Retinal pigment epithelial cell (primary cell): Measurements from ENCODE around the gene GLYR1.
"Not testable (repeated sequence)": the region's sequence is repeated elsewhere in the genome, so short reads cannot be mapped to it uniquely, and the experiment has no call there.

Experiments used
- DNase-seq: peaks from one replicate; pipeline ENCODE4 v3.0.0-alpha.2; 2010; ENCODE audit warnings: low read depth
- H3K4me3 ChIP-seq: 2 replicates; pipeline ENCODE4 v1.5.1; 2011; ENCODE audit warnings: mild to moderate bottlenecking, low read length, control low read depth, moderate library complexity
- TF ChIP-seq, protein P1 (sequence below): conservative IDR thresholded peaks from 2 replicates; pipeline ENCODE4 v1.5.1; 2011; ENCODE audit warnings: low read depth, low read length, control low read depth, inconsistent platforms

The GLYR1 gene

GRCh38 chr16:4788489-4788889 is 58.6 kb downstream of the GLYR1 start:
- no peak overlapping the region for H3K4me3 ChIP-seq
- TF ChIP-seq, protein P1, sequence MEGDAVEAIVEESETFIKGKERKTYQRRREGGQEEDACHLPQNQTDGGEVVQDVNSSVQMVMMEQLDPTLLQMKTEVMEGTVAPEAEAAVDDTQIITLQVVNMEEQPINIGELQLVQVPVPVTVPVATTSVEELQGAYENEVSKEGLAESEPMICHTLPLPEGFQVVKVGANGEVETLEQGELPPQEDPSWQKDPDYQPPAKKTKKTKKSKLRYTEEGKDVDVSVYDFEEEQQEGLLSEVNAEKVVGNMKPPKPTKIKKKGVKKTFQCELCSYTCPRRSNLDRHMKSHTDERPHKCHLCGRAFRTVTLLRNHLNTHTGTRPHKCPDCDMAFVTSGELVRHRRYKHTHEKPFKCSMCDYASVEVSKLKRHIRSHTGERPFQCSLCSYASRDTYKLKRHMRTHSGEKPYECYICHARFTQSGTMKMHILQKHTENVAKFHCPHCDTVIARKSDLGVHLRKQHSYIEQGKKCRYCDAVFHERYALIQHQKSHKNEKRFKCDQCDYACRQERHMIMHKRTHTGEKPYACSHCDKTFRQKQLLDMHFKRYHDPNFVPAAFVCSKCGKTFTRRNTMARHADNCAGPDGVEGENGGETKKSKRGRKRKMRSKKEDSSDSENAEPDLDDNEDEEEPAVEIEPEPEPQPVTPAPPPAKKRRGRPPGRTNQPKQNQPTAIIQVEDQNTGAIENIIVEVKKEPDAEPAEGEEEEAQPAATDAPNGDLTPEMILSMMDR = no peak
- no peak for DNase-seq

DNA sequence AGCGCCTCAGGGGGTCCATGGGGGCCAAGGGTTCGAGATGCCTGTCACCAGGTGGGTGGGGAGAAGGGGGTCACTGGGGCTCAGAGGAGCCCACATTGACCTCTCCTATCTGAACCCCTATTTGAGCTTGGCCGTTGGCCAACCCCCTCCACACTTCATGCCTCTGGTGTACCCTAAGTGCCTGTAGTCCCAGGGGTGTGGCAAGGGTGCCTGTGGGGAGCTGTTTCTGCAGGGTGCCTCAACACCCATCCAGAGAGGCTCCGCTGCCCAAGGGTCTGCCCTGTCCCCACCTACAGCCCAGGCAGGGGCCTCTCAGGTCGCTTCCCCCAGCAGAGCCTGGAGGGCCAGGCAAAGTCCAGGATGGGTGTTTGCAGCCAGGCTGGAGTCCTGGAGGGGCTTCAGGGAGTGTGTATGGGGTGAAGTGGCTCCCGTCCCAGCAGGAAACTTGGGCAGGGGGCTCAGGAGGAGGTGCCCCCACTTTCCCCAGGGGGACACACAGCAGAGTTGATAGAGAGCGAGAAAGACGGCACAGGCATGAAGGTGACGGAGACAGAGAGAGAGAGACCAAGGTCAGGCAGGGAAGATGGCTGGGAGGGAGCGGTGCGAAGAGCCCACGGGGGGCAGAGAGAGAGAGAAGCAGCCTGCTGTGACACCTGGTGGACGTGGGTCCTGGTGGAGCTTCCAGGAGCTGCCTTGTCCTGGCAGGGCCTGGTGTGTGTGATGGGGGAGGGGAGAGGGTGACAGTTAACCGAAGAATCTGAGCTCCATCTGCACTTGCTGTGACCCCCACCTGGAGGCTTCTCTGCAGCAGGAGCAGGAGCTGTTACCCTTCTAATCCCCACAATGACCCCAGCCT is 59.2 kb downstream of the GLYR1 start, which contains the start of gene SEPTIN12:
Gene SEPTIN12 (minus strand): TSS at position 719 of the 856 bp plus-strand sequence. CDS start 700 bp downstream, at position 19.
- DNase-seq = no peak
- TF ChIP-seq, protein P1 = no peak
- H3K4me3 ChIP-seq = no peak within 1 kb of the TSS

DNA sequence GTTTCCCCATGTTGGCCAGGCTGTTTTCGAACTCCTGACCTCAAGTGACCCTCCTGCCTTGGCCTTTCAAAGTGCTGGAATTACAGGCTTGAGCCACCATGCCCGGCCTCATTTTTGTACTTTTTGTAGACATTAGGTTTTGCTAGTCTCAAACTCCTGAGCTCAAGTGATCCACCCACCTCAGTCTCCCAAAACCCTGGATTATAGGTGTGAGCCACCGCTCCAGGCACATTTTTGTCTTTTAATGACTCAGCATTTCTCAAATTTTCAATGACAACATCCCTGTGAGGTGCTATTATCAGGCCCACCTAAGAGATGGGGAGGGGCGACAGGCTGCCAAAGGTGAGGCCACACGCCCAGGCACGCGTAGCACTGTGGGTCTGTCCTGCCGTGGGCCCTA is 60.0 kb downstream of the GLYR1 start:
- DNase-seq = no peak
- no peak overlapping the region for H3K4me3 ChIP-seq
- TF ChIP-seq, protein P1 = no peak

GRCh38 chr16:4785758-4786433 is 61.2 kb downstream of the GLYR1 start:
- TF ChIP-seq, protein P1 = no peak
- no peak for DNase-seq
- H3K4me3 ChIP-seq = no peak overlapping the region

- H3K4me3 ChIP-seq, DNase-seq: not testable (repeated sequence)
Measured at GRCh38 chr16:4784444-4784987, 62.6 kb downstream of the GLYR1 start.

GRCh38 chr16:4783951-4784336 is 63.1 kb downstream of the GLYR1 start:
- no peak overlapping the region for H3K4me3 ChIP-seq
- no peak for DNase-seq
- TF ChIP-seq, protein P1 = no peak

- DNase-seq = no peak
- TF ChIP-seq, protein P1 = no peak
- H3K4me3 ChIP-seq = no peak overlapping the region
Measured at GRCh38 chr16:4783251-4783950, 63.7 kb downstream of the GLYR1 start.
